ENCODE results near the gene VSX2. TPM values are rescaled to one million over a fixed set of nuclear protein-coding genes. Genes with fewer than 3 reads are reported as not detected.
A peak's percentile ranks its signal among the peaks of the same experiment; 100 is the strongest.

VSX2 gene
- total RNA-seq (2014; rRNA removed; shearing (Covaris generic); ENCODE audit: low replicate concordance), result not detected in 2 replicates

GRCh38 chr14:74238974-74239847 is at the start of gene VSX2:
Gene VSX2 (plus strand): TSS chr14:74239449. CDS start chr14:74239562, 113 bp downstream.
- in situ Hi-C loops (cut with HindIII; ENCODE audit: low pct_unique_long_range_greater_than_20kb, low sequenced_read_pairs), result no loop called here

GRCh38 chr14:74190927-74191575 is 48.2 kb upstream of the VSX2 start:
- in situ Hi-C loops (cut with HindIII; ENCODE audit: low pct_unique_long_range_greater_than_20kb, low sequenced_read_pairs), result no loop called here
- DNase-seq (ENCODE audit: low read depth), result no peak

More at GRCh38 chr14:74238974-74239847, at the start of gene VSX2:
- no peak for DNase-seq (ENCODE audit: low read depth)

GRCh38 chr14:74194506-74195274 is 44.6 kb upstream of the VSX2 start:
- no peak for DNase-seq (ENCODE audit: low read depth)
- in situ Hi-C loops (cut with HindIII; ENCODE audit: low pct_unique_long_range_greater_than_20kb, low sequenced_read_pairs), result no loop called here

GRCh38 chr14:74195623-74196022 is 43.6 kb upstream of the VSX2 start:
- in situ Hi-C loops (cut with HindIII; ENCODE audit: low pct_unique_long_range_greater_than_20kb, low sequenced_read_pairs), result no loop called here
- DNase-seq (ENCODE audit: low read depth), result no peak

GRCh38 chr14:74198441-74199234 is 40.6 kb upstream of the VSX2 start:
- in situ Hi-C loops (cut with HindIII; ENCODE audit: low pct_unique_long_range_greater_than_20kb, low sequenced_read_pairs), result no loop called here
- DNase-seq (ENCODE audit: low read depth), result no peak

GRCh38 chr14:74202113-74202512 is 37.1 kb upstream of the VSX2 start:
- no peak for DNase-seq (ENCODE audit: low read depth)
- in situ Hi-C loops (cut with HindIII; ENCODE audit: low pct_unique_long_range_greater_than_20kb, low sequenced_read_pairs), result no loop called here

GRCh38 chr14:74203639-74204038 is 35.6 kb upstream of the VSX2 start:
- no peak for DNase-seq (ENCODE audit: low read depth)
- in situ Hi-C loops (cut with HindIII; ENCODE audit: low pct_unique_long_range_greater_than_20kb, low sequenced_read_pairs), result no loop called here

GRCh38 chr14:74204491-74204890 is 34.8 kb upstream of the VSX2 start:
- DNase-seq (ENCODE audit: low read depth), result no peak
- in situ Hi-C loops (cut with HindIII; ENCODE audit: low pct_unique_long_range_greater_than_20kb, low sequenced_read_pairs), result no loop called here

- in situ Hi-C loops (cut with HindIII; ENCODE audit: low pct_unique_long_range_greater_than_20kb, low sequenced_read_pairs), result no loop called here
Observed at GRCh38 chr14:74205882-74206281, 33.4 kb upstream of the VSX2 start.

GRCh38 chr14:74207943-74208342 is 31.3 kb upstream of the VSX2 start:
- DNase-seq (ENCODE audit: low read depth), result no peak
- in situ Hi-C loops (cut with HindIII; ENCODE audit: low pct_unique_long_range_greater_than_20kb, low sequenced_read_pairs), result no loop called here

More at GRCh38 chr14:74205882-74206281, 33.4 kb upstream of the VSX2 start:
- DNase-seq (ENCODE audit: low read depth), result no peak

GRCh38 chr14:74208642-74209041 is 30.6 kb upstream of the VSX2 start:
- in situ Hi-C loops (cut with HindIII; ENCODE audit: low pct_unique_long_range_greater_than_20kb, low sequenced_read_pairs), result no loop called here
- DNase-seq (ENCODE audit: low read depth), result no peak

- DNase-seq (ENCODE audit: low read depth), result no peak
- in situ Hi-C loops (cut with HindIII; ENCODE audit: low pct_unique_long_range_greater_than_20kb, low sequenced_read_pairs), result no loop called here
Observed at GRCh38 chr14:74211945-74212580, 27.2 kb upstream of the VSX2 start.

- in situ Hi-C loops (cut with HindIII; ENCODE audit: low pct_unique_long_range_greater_than_20kb, low sequenced_read_pairs), result no loop called here
- no peak for DNase-seq (ENCODE audit: low read depth)
Observed at GRCh38 chr14:74213907-74214803, 25.1 kb upstream of the VSX2 start.

- no peak for DNase-seq (ENCODE audit: low read depth)
- in situ Hi-C loops (cut with HindIII; ENCODE audit: low pct_unique_long_range_greater_than_20kb, low sequenced_read_pairs), result no loop called here
Observed at GRCh38 chr14:74216671-74217070, 22.6 kb upstream of the VSX2 start.

- in situ Hi-C loops (cut with HindIII; ENCODE audit: low pct_unique_long_range_greater_than_20kb, low sequenced_read_pairs), result no loop called here
Observed at GRCh38 chr14:74217672-74218448, 21.4 kb upstream of the VSX2 start.

GRCh38 chr14:74218462-74218861 is 20.8 kb upstream of the VSX2 start:
- in situ Hi-C loops (cut with HindIII; ENCODE audit: low pct_unique_long_range_greater_than_20kb, low sequenced_read_pairs), result no loop called here
- DNase-seq (ENCODE audit: low read depth), result no peak

More at GRCh38 chr14:74217672-74218448, 21.4 kb upstream of the VSX2 start:
- DNase-seq (ENCODE audit: low read depth), result peak; percentile 45
